K562 (cell line): ENCODE data around the gene TBX6. TPM values are rescaled to one million over a fixed set of nuclear protein-coding genes. Genes with fewer than 3 reads are reported as not detected.

Experiments
- CREM ChIP-seq: IDR thresholded peaks from 2 replicates; pipeline ENCODE4 v1.6.1; 2014; ENCODE audit warnings: antibody characterized with exemption, low read depth
- CTBP1 ChIP-seq: fragments of 450-650 bp; IDR thresholded peaks from 2 replicates; pipeline ENCODE4 v1.6.1; 2016; ENCODE audit warnings: borderline replicate concordance
- EP300 ChIP-seq: IDR thresholded peaks from 2 replicates; pipeline ENCODE4 v1.6.1; 2012; ENCODE audit warnings: low read length, improper control_type of control experiment
- ESRRA ChIP-seq: fragments of 450-650 bp; IDR thresholded peaks from 2 replicates; pipeline ENCODE4 v1.6.1; 2014; ENCODE audit warnings: low read depth, mild to moderate bottlenecking, moderate library complexity, borderline replicate concordance
- FOXK2 ChIP-seq, 2 experiments: fragments of 450-650 bp; IDR thresholded peaks in 1 of 2; conservative IDR thresholded peaks in 1 of 2; 2 replicates each; pipeline ENCODE4 v1.6.1; 2016; ENCODE audit warnings: low read depth in 2 of 2, mild to moderate bottlenecking in 1 of 2
- HMG20A ChIP-seq: fragments of 450-650 bp; formaldehyde crosslinking; conservative IDR thresholded peaks from 2 replicates; pipeline ENCODE4 v1.4.0; 2020; ENCODE audit warnings: mild to moderate bottlenecking, mixed read lengths
- MTA2 ChIP-seq: fragments of 450-650 bp; IDR thresholded peaks from 2 replicates; pipeline ENCODE4 v1.6.1; 2016; ENCODE audit warnings: low read depth
- RBM17 ChIP-seq: fragments of 200-400 bp; formaldehyde crosslinking; IDR thresholded peaks from 2 replicates; pipeline ENCODE4 v1.6.1; 2017; ENCODE audit warnings: low read depth, mild to moderate bottlenecking, low read length, borderline replicate concordance
- RBM22 ChIP-seq: fragments of 200-400 bp; formaldehyde crosslinking; IDR thresholded peaks from 2 replicates; pipeline ENCODE4 v1.6.1; 2018; ENCODE audit warnings: low read length, low read depth; ENCODE audit not compliant: poor library complexity, severe bottlenecking
- SAP30 ChIP-seq: fragments of 200-600 bp; sonication (generic); IDR thresholded peaks from 2 replicates; pipeline ENCODE4 v1.6.1; 2012; ENCODE audit warnings: borderline replicate concordance, low read depth, mild to moderate bottlenecking, moderate library complexity, low read length, control low read depth, inconsistent platforms; ENCODE audit not compliant: insufficient read depth, poor library complexity, severe bottlenecking
- SUPT5H ChIP-seq: fragments of 450-650 bp; IDR thresholded peaks from 2 replicates; pipeline ENCODE4 v1.6.1; 2016
- ZBTB1 ChIP-seq: sonication (generic); formaldehyde crosslinking; IDR thresholded peaks from 2 replicates; pipeline ENCODE4 v1.8.1; 2023; ENCODE audit warnings: missing genetic modification reagents, low read depth, mild to moderate bottlenecking, borderline replicate concordance
- ZNF146 ChIP-seq: IDR thresholded peaks from one replicate; pipeline ENCODE4 v1.6.1; 2018; ENCODE audit warnings: missing compliant biosample characterization; ENCODE audit not compliant: unreplicated experiment
- polyA plus RNA-seq, 8 experiments: library from polyadenylated mRNA; depleted of rRNA in 4 of 8; stranded (reverse) in 5 of 8; unstranded in 3 of 8; fragments of >200 nt; fragmentation: Nextera tagmentation in 2 of 8; fragmentation: Illumina TruSeq in 1 of 8; extraction: Ambion mirVana in 2 of 8; extraction: Trizol in 1 of 8; gene quantifications; 2 replicates each; pipeline versions ENCODE4 v1.2.1 to v1.2.3, GENCODE V29; 2011 to 2014; ENCODE audit warnings: inconsistent platforms in 1 of 8, missing spikeins in 1 of 8
- total RNA-seq, 7 experiments: library from RNA; depleted of rRNA in 6 of 7; stranded (reverse); fragments of >200 nt in 6 of 7; fragmentation: Illumina TruSeq in 2 of 7; extraction: Trizol in 2 of 7; gene quantifications; 2 replicates each; pipeline versions ENCODE4 v1.2.1 to v1.2.3, GENCODE V29; 2011 to 2021; ENCODE audit warnings: low replicate concordance in 1 of 7
- TF ChIP-seq, protein P1 (sequence below), 2 experiments: fragments of 450-650 bp; formaldehyde crosslinking in 1 of 2; IDR thresholded peaks; 2 replicates each; pipeline versions ENCODE4 v1.4.0 to v1.6.1; 2014 to 2020; ENCODE audit warnings: mild to moderate bottlenecking in 2 of 2, borderline replicate concordance in 1 of 2, low read depth in 1 of 2
- TF ChIP-seq, protein P2 (sequence below): sonication (generic); formaldehyde crosslinking; IDR thresholded peaks from 2 replicates; pipeline ENCODE4 v1.8.0; 2022; ENCODE audit warnings: mild to moderate bottlenecking, missing genetic modification reagents

Gene TBX6
- total and polyA plus RNA-seq, 9 of the 15 experiments (the other 6 are each of a cell fraction or from before 2014, with no cell fraction given): 0.07 to 0.58 (median 0.11) TPM; not detected in 2

DNA sequence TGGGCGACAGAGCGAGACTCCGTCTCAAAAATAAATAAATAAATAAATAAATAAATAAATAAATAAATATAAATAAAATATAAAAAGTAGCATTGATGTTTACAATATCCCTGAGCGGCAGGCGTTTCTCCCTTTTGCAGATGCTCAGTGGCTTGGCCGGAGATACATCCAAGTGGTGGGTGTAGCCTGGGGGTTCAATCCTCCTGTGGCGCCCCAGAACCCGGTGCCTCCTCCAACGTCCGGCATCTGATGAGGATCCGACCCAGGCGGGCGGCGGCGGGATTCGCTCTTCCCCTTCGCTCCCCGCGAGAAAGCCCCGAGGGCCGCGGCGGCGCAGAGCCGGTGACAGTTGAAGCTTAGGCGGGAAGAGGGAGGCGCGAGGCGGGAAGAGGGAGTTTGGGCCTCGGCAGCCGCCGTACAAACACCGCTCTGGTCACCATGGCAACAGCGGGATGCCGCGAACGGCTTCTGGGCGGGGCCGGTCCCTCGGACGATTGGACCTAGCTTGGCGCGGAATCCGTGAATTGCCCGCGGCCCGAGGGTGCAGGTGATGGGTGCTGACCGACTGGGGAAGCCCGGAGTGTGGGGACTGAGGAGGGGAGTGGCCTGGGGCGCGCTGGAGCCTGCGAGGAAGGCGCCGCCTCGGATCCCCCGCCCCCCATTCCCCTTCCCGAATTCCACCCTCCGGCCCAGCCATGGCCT, 38.9 kb downstream of the TBX6 start (continued):
- TF ChIP-seq SAP30 (peak; percentile 87), FOXK2 (conservative IDR thresholded peaks at IDR 0.05 in 1 of 2, IDR thresholded peaks at IDR 0.05 in 1 of 2; ENCODE audit: low read depth in 2 of 2) (peak in 1 of 2 experiments; percentile 15; a peak in 2 of 4 replicates), ESRRA (peak; percentile 44; the same call in 1 of the 2 replicates), RBM17 (no peak), HMG20A (CRISPR knock-in tag) (no peak), CTBP1 (peak; percentile 95), MTA2 (no peak), SUPT5H (0 out of 2 replicates have a peak, but pooled peaks have one; percentile 47), CREM (peak; percentile 85), RBM22 (peak; percentile 94), EP300 (peak; percentile 80), ZNF146 (CRISPR knock-in tag) (no peak), ZBTB1 (0 out of 2 replicates have a peak, but pooled peaks have one; percentile 24)
- TF ChIP-seq, protein P1, sequence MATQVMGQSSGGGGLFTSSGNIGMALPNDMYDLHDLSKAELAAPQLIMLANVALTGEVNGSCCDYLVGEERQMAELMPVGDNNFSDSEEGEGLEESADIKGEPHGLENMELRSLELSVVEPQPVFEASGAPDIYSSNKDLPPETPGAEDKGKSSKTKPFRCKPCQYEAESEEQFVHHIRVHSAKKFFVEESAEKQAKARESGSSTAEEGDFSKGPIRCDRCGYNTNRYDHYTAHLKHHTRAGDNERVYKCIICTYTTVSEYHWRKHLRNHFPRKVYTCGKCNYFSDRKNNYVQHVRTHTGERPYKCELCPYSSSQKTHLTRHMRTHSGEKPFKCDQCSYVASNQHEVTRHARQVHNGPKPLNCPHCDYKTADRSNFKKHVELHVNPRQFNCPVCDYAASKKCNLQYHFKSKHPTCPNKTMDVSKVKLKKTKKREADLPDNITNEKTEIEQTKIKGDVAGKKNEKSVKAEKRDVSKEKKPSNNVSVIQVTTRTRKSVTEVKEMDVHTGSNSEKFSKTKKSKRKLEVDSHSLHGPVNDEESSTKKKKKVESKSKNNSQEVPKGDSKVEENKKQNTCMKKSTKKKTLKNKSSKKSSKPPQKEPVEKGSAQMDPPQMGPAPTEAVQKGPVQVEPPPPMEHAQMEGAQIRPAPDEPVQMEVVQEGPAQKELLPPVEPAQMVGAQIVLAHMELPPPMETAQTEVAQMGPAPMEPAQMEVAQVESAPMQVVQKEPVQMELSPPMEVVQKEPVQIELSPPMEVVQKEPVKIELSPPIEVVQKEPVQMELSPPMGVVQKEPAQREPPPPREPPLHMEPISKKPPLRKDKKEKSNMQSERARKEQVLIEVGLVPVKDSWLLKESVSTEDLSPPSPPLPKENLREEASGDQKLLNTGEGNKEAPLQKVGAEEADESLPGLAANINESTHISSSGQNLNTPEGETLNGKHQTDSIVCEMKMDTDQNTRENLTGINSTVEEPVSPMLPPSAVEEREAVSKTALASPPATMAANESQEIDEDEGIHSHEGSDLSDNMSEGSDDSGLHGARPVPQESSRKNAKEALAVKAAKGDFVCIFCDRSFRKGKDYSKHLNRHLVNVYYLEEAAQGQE (IDR thresholded peaks at IDR 0.05; ENCODE audit: borderline replicate concordance): no peak
- TF ChIP-seq, protein P1 (CRISPR knock-in tag; IDR thresholded peaks at IDR 0.05; ENCODE audit: low read depth): peak; percentile 39; the same call in 1 of the 2 replicates
- TF ChIP-seq, protein P2, sequence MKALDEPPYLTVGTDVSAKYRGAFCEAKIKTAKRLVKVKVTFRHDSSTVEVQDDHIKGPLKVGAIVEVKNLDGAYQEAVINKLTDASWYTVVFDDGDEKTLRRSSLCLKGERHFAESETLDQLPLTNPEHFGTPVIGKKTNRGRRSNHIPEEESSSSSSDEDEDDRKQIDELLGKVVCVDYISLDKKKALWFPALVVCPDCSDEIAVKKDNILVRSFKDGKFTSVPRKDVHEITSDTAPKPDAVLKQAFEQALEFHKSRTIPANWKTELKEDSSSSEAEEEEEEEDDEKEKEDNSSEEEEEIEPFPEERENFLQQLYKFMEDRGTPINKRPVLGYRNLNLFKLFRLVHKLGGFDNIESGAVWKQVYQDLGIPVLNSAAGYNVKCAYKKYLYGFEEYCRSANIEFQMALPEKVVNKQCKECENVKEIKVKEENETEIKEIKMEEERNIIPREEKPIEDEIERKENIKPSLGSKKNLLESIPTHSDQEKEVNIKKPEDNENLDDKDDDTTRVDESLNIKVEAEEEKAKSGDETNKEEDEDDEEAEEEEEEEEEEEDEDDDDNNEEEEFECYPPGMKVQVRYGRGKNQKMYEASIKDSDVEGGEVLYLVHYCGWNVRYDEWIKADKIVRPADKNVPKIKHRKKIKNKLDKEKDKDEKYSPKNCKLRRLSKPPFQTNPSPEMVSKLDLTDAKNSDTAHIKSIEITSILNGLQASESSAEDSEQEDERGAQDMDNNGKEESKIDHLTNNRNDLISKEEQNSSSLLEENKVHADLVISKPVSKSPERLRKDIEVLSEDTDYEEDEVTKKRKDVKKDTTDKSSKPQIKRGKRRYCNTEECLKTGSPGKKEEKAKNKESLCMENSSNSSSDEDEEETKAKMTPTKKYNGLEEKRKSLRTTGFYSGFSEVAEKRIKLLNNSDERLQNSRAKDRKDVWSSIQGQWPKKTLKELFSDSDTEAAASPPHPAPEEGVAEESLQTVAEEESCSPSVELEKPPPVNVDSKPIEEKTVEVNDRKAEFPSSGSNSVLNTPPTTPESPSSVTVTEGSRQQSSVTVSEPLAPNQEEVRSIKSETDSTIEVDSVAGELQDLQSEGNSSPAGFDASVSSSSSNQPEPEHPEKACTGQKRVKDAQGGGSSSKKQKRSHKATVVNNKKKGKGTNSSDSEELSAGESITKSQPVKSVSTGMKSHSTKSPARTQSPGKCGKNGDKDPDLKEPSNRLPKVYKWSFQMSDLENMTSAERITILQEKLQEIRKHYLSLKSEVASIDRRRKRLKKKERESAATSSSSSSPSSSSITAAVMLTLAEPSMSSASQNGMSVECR: peak; percentile 97
